ENCODE data around the gene CDC5L. TPM values are rescaled to one million over a fixed set of nuclear protein-coding genes. Genes with fewer than 3 reads are reported as not detected.

Gene CDC5L
- total RNA-seq, 4 donors from 2014 or later = 12.3 to 19.2 (median 13.9) TPM

- intact Hi-C loops (cut with DNase I; ENCODE audit: low total_unique reads) = no loop called here
- peak in 1 of 2 donors; percentile 50 for DNase-seq (ENCODE audit: low spot score in 2 of 2)
- TF ChIP-seq CTCF (IDR thresholded peaks at IDR 0.05) = no peak
- TF ChIP-seq POLR2A (IDR thresholded peaks at IDR 0.05) = no peak
- H3K4me3 ChIP-seq (ENCODE audit: low read depth, poor library complexity, severe bottlenecking) = no peak overlapping the region
- WGBS, 2 donors = 90 to 93% methylated on average over 5 of the region's 5 CpGs
Measured at GRCh38 chr6:44493132-44493531, 105.6 kb downstream of the CDC5L start.

GRCh38 chr6:44493593-44493992, 106.1 kb downstream of the CDC5L start:
- intact Hi-C loops (cut with DNase I; ENCODE audit: low total_unique reads) = no loop called here
- 85 to 87% methylated on average over 6 of the region's 6 CpGs for WGBS, 2 donors
- peak in 1 of 2 donors; percentile 0 for DNase-seq (ENCODE audit: low spot score in 2 of 2)
- no peak overlapping the region for H3K4me3 ChIP-seq (ENCODE audit: low read depth, poor library complexity, severe bottlenecking)
- TF ChIP-seq POLR2A (IDR thresholded peaks at IDR 0.05) = no peak
- no peak for TF ChIP-seq CTCF (IDR thresholded peaks at IDR 0.05)

- intact Hi-C loops (cut with DNase I; ENCODE audit: low total_unique reads) = no loop called here
- TF ChIP-seq POLR2A (IDR thresholded peaks at IDR 0.05) = no peak
- TF ChIP-seq CTCF (IDR thresholded peaks at IDR 0.05) = no peak
- 55 to 57% methylated on average over 7 of the region's 7 CpGs for WGBS, 2 donors
- DNase-seq (ENCODE audit: low spot score in 2 of 2) = peak in 1 of 2 donors; percentile 78
- H3K4me3 ChIP-seq (ENCODE audit: low read depth, poor library complexity, severe bottlenecking) = no peak overlapping the region
Measured at GRCh38 chr6:44494011-44494501, 106.5 kb downstream of the CDC5L start.

GRCh38 chr6:44495036-44495901, 107.8 kb downstream of the CDC5L start:
- DNase-seq (ENCODE audit: low spot score in 2 of 2) = peak in 1 of 2 donors; percentile 68
- TF ChIP-seq POLR2A (IDR thresholded peaks at IDR 0.05) (no peak), CTCF (IDR thresholded peaks at IDR 0.05) (no peak)
- intact Hi-C loops (cut with DNase I; ENCODE audit: low total_unique reads) = no loop called here
- no peak overlapping the region for H3K4me3 ChIP-seq (ENCODE audit: low read depth, poor library complexity, severe bottlenecking)
- WGBS, 2 donors = 78 to 84% methylated on average over 16 of the region's 16 CpGs

- no peak for TF ChIP-seq CTCF (IDR thresholded peaks at IDR 0.05)
- no peak for TF ChIP-seq POLR2A (IDR thresholded peaks at IDR 0.05)
- peak in 1 of 2 donors; percentile 66 for DNase-seq (ENCODE audit: low spot score in 2 of 2)
- WGBS, 2 donors = 62 to 65% methylated on average over 9 of the region's 9 CpGs
Measured at GRCh38 chr6:44496665-44497369, 109.3 kb downstream of the CDC5L start.

More at GRCh38 chr6:44496665-44497369, 109.3 kb downstream of the CDC5L start:
- intact Hi-C loops (cut with DNase I; ENCODE audit: low total_unique reads) = no loop called here
- no peak overlapping the region for H3K4me3 ChIP-seq (ENCODE audit: low read depth, poor library complexity, severe bottlenecking)

All from lower leg skin (tissue), 4 donors.